GM18858 (cell line): ENCODE data around the gene TEX54.
"Not testable (repeated sequence)": the region's sequence is repeated elsewhere in the genome, so short reads cannot be mapped to it uniquely, and the experiment has no call there.

Experiments used
- ATAC-seq: cut with Tn5 transposase; IDR thresholded peaks from one replicate; pipeline ENCODE4 v1.9.1; 2021; ENCODE audit not compliant: unreplicated experiment

The TEX54 gene

GRCh38 chr11:62835336-62835735 is 2.7 kb upstream of the TEX54 start:
- no peak for ATAC-seq

- peak; percentile 63 for ATAC-seq
These were observed 913 bp downstream of the TEX54 start, which contains the start of gene STX5 for GRCh38 chr11:62831520-62832335. TSS of gene STX5 (minus strand) at chr11:62832051. CDS start at chr11:62831243, 808 bp downstream.

- no peak for ATAC-seq
These were observed 1.6 kb downstream of the TEX54 start for GRCh38 chr11:62830904-62831519.

- not testable (repeated sequence) for ATAC-seq
These were observed 4.5 kb downstream of the TEX54 start for GRCh38 chr11:62828130-62828529.

- ATAC-seq: no peak
These were observed 9.0 kb downstream of the TEX54 start for GRCh38 chr11:62823677-62824076.

- ATAC-seq: no peak
These were observed 15.5 kb downstream of the TEX54 start for GRCh38 chr11:62817129-62817528.

- ATAC-seq: no peak
These were observed 16.1 kb downstream of the TEX54 start for GRCh38 chr11:62816557-62816956.

GRCh38 chr11:62811659-62812058 is 21.0 kb downstream of the TEX54 start:
- ATAC-seq: no peak

GRCh38 chr11:62810748-62811147 is 21.9 kb downstream of the TEX54 start:
- ATAC-seq: no peak

GRCh38 chr11:62806611-62807121 is 26.0 kb downstream of the TEX54 start:
- no peak for ATAC-seq

- ATAC-seq: no peak
These were observed 26.6 kb downstream of the TEX54 start for GRCh38 chr11:62805961-62806441.

- ATAC-seq: peak; percentile 71
These were observed 27.4 kb downstream of the TEX54 start, which contains the start of gene NXF1 for GRCh38 chr11:62805076-62805892. TSS of gene NXF1 (minus strand) at chr11:62805440. CDS start at chr11:62805356, 84 bp downstream.

- ATAC-seq: no peak
These were observed 28.1 kb downstream of the TEX54 start for GRCh38 chr11:62804310-62805075.

GRCh38 chr11:62801071-62801470 is 31.6 kb downstream of the TEX54 start:
- ATAC-seq: no peak

GRCh38 chr11:62799486-62799885 is 33.2 kb downstream of the TEX54 start:
- no peak for ATAC-seq

GRCh38 chr11:62796281-62796680 is 36.4 kb downstream of the TEX54 start:
- ATAC-seq: no peak

GRCh38 chr11:62794201-62794775 is 38.4 kb downstream of the TEX54 start:
- ATAC-seq: no peak

- no peak for ATAC-seq
These were observed 40.5 kb downstream of the TEX54 start for GRCh38 chr11:62792202-62792575.

GRCh38 chr11:62791501-62792201 is 41.0 kb downstream of the TEX54 start, which contains the start of gene TMEM223:
TSS of gene TMEM223 (minus strand) at chr11:62792006. CDS start at chr11:62791994, 12 bp downstream.
- ATAC-seq: no peak
